ENCODE measurements around the gene TP53AIP1.

- TF ChIP-seq CTCF (IDR thresholded peaks at IDR 0.05) (no peak), POLR2A (IDR thresholded peaks at IDR 0.05) (no peak), EP300 (IDR thresholded peaks at IDR 0.05) (no peak)
Measured at GRCh38 chr11:128888034-128888985, 54.4 kb downstream of the TP53AIP1 start.

Measured in ovary (tissue), 3 donors.